Lower leg skin (tissue), 3 donors: ENCODE data around the gene SPEG.

Experiments used
- CTCF ChIP-seq, 3 donors: fragments of 450-650 bp; IDR thresholded peaks; one replicate each; pipeline ENCODE4 v1.5.1; 2016; ENCODE audit warnings: antibody characterized with exemption in 3 of 3, mild to moderate bottlenecking in 3 of 3, moderate library complexity in 2 of 3
- POLR2A ChIP-seq, 2 donors: fragments of 450-650 bp; IDR thresholded peaks; one replicate each; pipeline ENCODE4 v1.6.1; 2016 to 2017; ENCODE audit warnings: antibody characterized with exemption in 2 of 2, mild to moderate bottlenecking in 1 of 2, moderate library complexity in 1 of 2

GRCh38 chr2:219419331-219420197 is 15.1 kb upstream of the SPEG start:
- TF ChIP-seq CTCF (IDR thresholded peaks at IDR 0.05): no peak
- no peak for TF ChIP-seq POLR2A (IDR thresholded peaks at IDR 0.05)
